Measurements from ENCODE around the gene AP3S2. TPM values are rescaled to one million over a fixed set of nuclear protein-coding genes. Genes with fewer than 3 reads are reported as not detected.

AP3S2 gene
- total RNA-seq, 4 donors from 2014 or later, result 20.8 to 36.0 (median 23.8) TPM

- no peak overlapping the region for H3K4me3 ChIP-seq (ENCODE audit: low read depth, poor library complexity, severe bottlenecking)
- WGBS, 2 donors, result 86 to 92% methylated on average over 21 of the region's 21 CpGs
- intact Hi-C loops (cut with DNase I; ENCODE audit: low total_unique reads), result no loop called here
- DNase-seq (ENCODE audit: low spot score in 2 of 2), result no peak
- TF ChIP-seq POLR2A (IDR thresholded peaks at IDR 0.05), result no peak
- no peak for TF ChIP-seq CTCF (IDR thresholded peaks at IDR 0.05)
These were observed 92.2 kb downstream of the AP3S2 start for GRCh38 chr15:89801471-89802195.

- 97 to 100% methylated on average over 2 of the region's 2 CpGs for WGBS, 2 donors
- no peak overlapping the region for H3K4me3 ChIP-seq (ENCODE audit: low read depth, poor library complexity, severe bottlenecking)
- DNase-seq (ENCODE audit: low spot score in 2 of 2), result no peak
- intact Hi-C loops (cut with DNase I; ENCODE audit: low total_unique reads), result loop anchor here (5.0 kb wide), 1 partner anchor 1807 kb away; no protein-coding TSS in a partner anchor
- TF ChIP-seq CTCF (IDR thresholded peaks at IDR 0.05) (no peak), POLR2A (IDR thresholded peaks at IDR 0.05) (no peak)
These were observed 93.8 kb downstream of the AP3S2 start for GRCh38 chr15:89799918-89800498.

GRCh38 chr15:89799011-89799911 is 94.5 kb downstream of the AP3S2 start:
- DNase-seq (ENCODE audit: low spot score in 2 of 2), result no peak
- H3K4me3 ChIP-seq (ENCODE audit: low read depth, poor library complexity, severe bottlenecking), result no peak overlapping the region
- WGBS, 2 donors, result 84 to 87% methylated on average over 19 to 20 of the region's 20 CpGs
- intact Hi-C loops (cut with DNase I; ENCODE audit: low total_unique reads), result loop anchor here (5.0 kb wide), 1 partner anchor 1808 kb away; no protein-coding TSS in a partner anchor
- TF ChIP-seq CTCF (IDR thresholded peaks at IDR 0.05) (no peak), POLR2A (IDR thresholded peaks at IDR 0.05) (no peak)

- no peak for DNase-seq (ENCODE audit: low spot score in 2 of 2)
- no peak overlapping the region for H3K4me3 ChIP-seq (ENCODE audit: low read depth, poor library complexity, severe bottlenecking)
- TF ChIP-seq POLR2A (IDR thresholded peaks at IDR 0.05) (no peak), CTCF (IDR thresholded peaks at IDR 0.05) (no peak)
- intact Hi-C loops (cut with DNase I; ENCODE audit: low total_unique reads), result loop anchor here (5.0 kb wide), 1 partner anchor 1810 kb away; no protein-coding TSS in a partner anchor
- 91 to 100% methylated on average over 4 of the region's 4 CpGs for WGBS, 2 donors
These were observed 96.1 kb downstream of the AP3S2 start for GRCh38 chr15:89797678-89798201.

GRCh38 chr15:89795996-89796395 is 97.8 kb downstream of the AP3S2 start:
- H3K4me3 ChIP-seq (ENCODE audit: low read depth, poor library complexity, severe bottlenecking), result no peak overlapping the region
- no peak for TF ChIP-seq POLR2A (IDR thresholded peaks at IDR 0.05)
- TF ChIP-seq CTCF (IDR thresholded peaks at IDR 0.05), result no peak
- intact Hi-C loops (cut with DNase I; ENCODE audit: low total_unique reads), result loop anchor here (5.0 kb wide), 1 partner anchor 1811 kb away; no protein-coding TSS in a partner anchor
- DNase-seq (ENCODE audit: low spot score in 2 of 2), result no peak
